B cell (primary cell): Measurements from ENCODE around the gene LARGE1. TPM values are rescaled to one million over a fixed set of nuclear protein-coding genes. Genes with fewer than 3 reads are reported as not detected.

ENCODE experiments used
- ATAC-seq: fragments of 200-7000 bp; cut with Tn5 transposase; one replicate; pipeline ENCODE4 v1.10.0; 2021; ENCODE audit warnings: low read depth, mild to moderate bottlenecking, moderate number of reproducible peaks, moderate library complexity
- CTCF ChIA-PET: fragments of 350-600 bp; sonication (Branson Sonifier 250); formaldehyde crosslinking; loops from one replicate; lab custom pipeline; 2021; ENCODE audit warnings: antibody characterized with exemption, inconsistent platforms; lab: Charles Lee
- POLR2A ChIA-PET: fragments of 350-600 bp; sonication (Branson Sonifier 250); formaldehyde crosslinking; loops from one replicate; lab custom pipeline; 2021; ENCODE audit warnings: antibody characterized with exemption; lab: Charles Lee
- DNase-seq: peaks from one replicate; pipeline ENCODE4 v3.0.0; 2013
- H2AFZ ChIP-seq: 2 replicates; pipeline ENCODE4 v1.6.1; 2012; ENCODE audit warnings: mild to moderate bottlenecking, low read depth, low read length; ENCODE audit not compliant: insufficient read depth, poor library complexity, severe bottlenecking
- H3K27ac ChIP-seq, 2 donors: 1 replicate in 1 of 2; 2 replicates in 1 of 2; pipeline ENCODE4 v1.5.1; 2012 to 2013; ENCODE audit warnings: low read length in 2 of 2, mild to moderate bottlenecking in 2 of 2, moderate library complexity in 1 of 2
- H3K27me3 ChIP-seq, 4 experiments: fragments of 200-600 bp in 1 of 4; sonication (generic) in 1 of 4; replicated peaks in 1 of 4; 1 replicate in 2 of 4; 2 replicates in 2 of 4; pipeline versions ENCODE4 v1.6.1 to v1.7.0; 2013 to 2016; ENCODE audit warnings: low read length in 3 of 4, mild to moderate bottlenecking in 2 of 4, mixed read lengths in 1 of 4, moderate library complexity in 1 of 4; ENCODE audit not compliant: insufficient read depth in 4 of 4, control insufficient read depth in 3 of 4; ENCODE audit errors: control extremely low read depth in 1 of 4
- H3K36me3 ChIP-seq, 2 experiments: replicated peaks in 1 of 2; 1 replicate in 1 of 2; 2 replicates in 1 of 2; pipeline versions ENCODE4 v1.6.1 to v1.7.1; 2013; ENCODE audit warnings: low read length in 1 of 2; ENCODE audit not compliant: insufficient read depth in 2 of 2, control insufficient read depth in 1 of 2; ENCODE audit errors: control extremely low read depth in 1 of 2, extremely low read depth in 1 of 2
- H3K4me1 ChIP-seq, 2 donors: fragments of 200-600 bp in 1 of 2; sonication (generic) in 1 of 2; 1 replicate in 1 of 2; 2 replicates in 1 of 2; pipeline versions ENCODE4 v1.5.1 to v1.6.1; 2013 to 2017; ENCODE audit warnings: low read length in 2 of 2; ENCODE audit not compliant: control insufficient read depth in 2 of 2, insufficient read depth in 2 of 2
- H3K4me2 ChIP-seq: replicated peaks from 2 replicates; pipeline ENCODE3; 2012; ENCODE audit warnings: mild to moderate bottlenecking, low read depth, low read length; ENCODE audit not compliant: poor library complexity, severe bottlenecking
- H3K4me3 ChIP-seq, 5 experiments: fragments of 200-600 bp in 1 of 5; sonication (generic) in 1 of 5; 1 replicate in 3 of 5; 2 replicates in 2 of 5; pipeline versions ENCODE4 v1.5.1 to v1.7.0; 2011 to 2016; ENCODE audit warnings: low read length in 4 of 5, mild to moderate bottlenecking in 4 of 5, low read depth in 2 of 5, control low read depth in 1 of 5, moderate library complexity in 1 of 5; ENCODE audit not compliant: insufficient read depth in 1 of 5; ENCODE audit errors: control extremely low read depth in 1 of 5, extremely low read depth in 1 of 5
- H3K79me2 ChIP-seq: fragments of 200-600 bp; sonication (generic); one replicate; pipeline ENCODE4 v1.6.0; 2016; ENCODE audit warnings: low read length; ENCODE audit not compliant: control insufficient read depth, insufficient read depth
- H3K9ac ChIP-seq: fragments of 200-600 bp; sonication (generic); 2 replicates; pipeline ENCODE4 v1.6.1; 2017; ENCODE audit warnings: mild to moderate bottlenecking, low read length, moderate library complexity
- H3K9me3 ChIP-seq, 3 donors: one replicate each; pipeline versions ENCODE4 v1.6.1 to v1.7.1; 2013; ENCODE audit warnings: low read length in 2 of 3; ENCODE audit not compliant: control insufficient read depth in 2 of 3, insufficient read depth in 1 of 3; ENCODE audit errors: control extremely low read depth in 1 of 3
- H4K20me1 ChIP-seq: 2 replicates; pipeline ENCODE4 v1.6.0; 2012; ENCODE audit warnings: mild to moderate bottlenecking, low read length; ENCODE audit not compliant: insufficient read depth, control insufficient read depth, poor library complexity, severe bottlenecking
- H3K27ac Mint-ChIP-seq: one replicate; pipeline ENCODE4 v1.8.0; 2021; ENCODE audit warnings: mixed read lengths
- H3K27me3 Mint-ChIP-seq: one replicate; pipeline ENCODE4 v1.8.0; 2021; ENCODE audit warnings: mixed read lengths
- H3K4me1 Mint-ChIP-seq: one replicate; pipeline ENCODE4 v1.8.0; 2021; ENCODE audit warnings: mixed read lengths
- H3K4me3 Mint-ChIP-seq: one replicate; pipeline ENCODE4 v1.8.0; 2021; ENCODE audit warnings: mixed read lengths
- H3K9me3 Mint-ChIP-seq: one replicate; pipeline ENCODE4 v1.8.0; 2022; ENCODE audit warnings: mixed read lengths; ENCODE audit not compliant: insufficient read depth
- EZH2 ChIP-seq: IDR thresholded peaks from 2 replicates; pipeline ENCODE4 v1.6.1; 2012; ENCODE audit warnings: borderline replicate concordance, low read depth, mild to moderate bottlenecking, moderate library complexity, low read length; ENCODE audit not compliant: insufficient read depth, poor library complexity, severe bottlenecking
- WGBS: methylation state at CpG from one replicate; pipeline ENCODE4 v1.1.5; 2013; ENCODE audit warnings: missing lambda C conversion rate; ENCODE audit not compliant: insufficient coverage; 5-methylcytosine and 5-hydroxymethylcytosine counted together
- intact Hi-C: fragments of 100-400 bp; cut with micrococcal nuclease; formaldehyde crosslinking; loops from one replicate; pipeline ENCODE4 v1.10.0; 2022
- polyA plus RNA-seq: library from polyadenylated mRNA; depleted of rRNA; stranded (reverse); fragments of >200 nt; gene quantifications from 2 replicates; pipeline ENCODE4 v1.2.3, GENCODE V29; 2012
- total RNA-seq, 2 donors: library from RNA; stranded (reverse); fragments of 120-200 nt in 1 of 2; gene quantifications; 1 replicate in 1 of 2; 2 replicates in 1 of 2; pipeline versions ENCODE4 v1.2.3 to v1.2.4, GENCODE V29; 2013 to 2022
- TF ChIP-seq, protein P1 (sequence below): fragments of 200-600 bp; IDR thresholded peaks from one replicate; pipeline ENCODE4 v1.8.0; 2022; ENCODE audit warnings: antibody characterized with exemption, mild to moderate bottlenecking

Gene LARGE1
- total and polyA plus RNA-seq, 2 donors (not counting 1 experiment from before 2014, with no cell fraction given), result 20.7 to 82.0 TPM

GRCh38 chr22:33357981-33358399 lies 562.3 kb downstream of the LARGE1 start:
- H3K27ac ChIP-seq, result no peak overlapping the region
- no peak for TF ChIP-seq EZH2
- TF ChIP-seq, protein P1, sequence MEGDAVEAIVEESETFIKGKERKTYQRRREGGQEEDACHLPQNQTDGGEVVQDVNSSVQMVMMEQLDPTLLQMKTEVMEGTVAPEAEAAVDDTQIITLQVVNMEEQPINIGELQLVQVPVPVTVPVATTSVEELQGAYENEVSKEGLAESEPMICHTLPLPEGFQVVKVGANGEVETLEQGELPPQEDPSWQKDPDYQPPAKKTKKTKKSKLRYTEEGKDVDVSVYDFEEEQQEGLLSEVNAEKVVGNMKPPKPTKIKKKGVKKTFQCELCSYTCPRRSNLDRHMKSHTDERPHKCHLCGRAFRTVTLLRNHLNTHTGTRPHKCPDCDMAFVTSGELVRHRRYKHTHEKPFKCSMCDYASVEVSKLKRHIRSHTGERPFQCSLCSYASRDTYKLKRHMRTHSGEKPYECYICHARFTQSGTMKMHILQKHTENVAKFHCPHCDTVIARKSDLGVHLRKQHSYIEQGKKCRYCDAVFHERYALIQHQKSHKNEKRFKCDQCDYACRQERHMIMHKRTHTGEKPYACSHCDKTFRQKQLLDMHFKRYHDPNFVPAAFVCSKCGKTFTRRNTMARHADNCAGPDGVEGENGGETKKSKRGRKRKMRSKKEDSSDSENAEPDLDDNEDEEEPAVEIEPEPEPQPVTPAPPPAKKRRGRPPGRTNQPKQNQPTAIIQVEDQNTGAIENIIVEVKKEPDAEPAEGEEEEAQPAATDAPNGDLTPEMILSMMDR, result no peak
- no peak overlapping the region for H3K4me2 ChIP-seq
- CTCF ChIA-PET, result no interaction called here
- H4K20me1 ChIP-seq, result no peaks in the 10 kb centered on the region
- H3K27me3 Mint-ChIP-seq, result no peaks in the 10 kb centered on the region
- no peak overlapping the region for H3K4me3 ChIP-seq
- H3K9ac ChIP-seq, result no peak overlapping the region
- H2AFZ ChIP-seq, result no peak overlapping the region
- H3K9me3 ChIP-seq, result no peaks in the 10 kb centered on the region
- intact Hi-C loops, result no loop called here
- H3K27ac Mint-ChIP-seq, result no peak overlapping the region
- no peaks in the 10 kb centered on the region for H3K79me2 ChIP-seq
- H3K36me3 ChIP-seq, result no peaks in the 10 kb centered on the region
- H3K27me3 ChIP-seq, result no peaks in the 10 kb centered on the region
- DNase-seq (no peak), ATAC-seq (no peak)
- H3K4me1 Mint-ChIP-seq, result peaks cover 12% of the 10 kb centered on the region
- no peaks in the 10 kb centered on the region for H3K9me3 Mint-ChIP-seq
- no peak overlapping the region for H3K4me3 Mint-ChIP-seq
- peaks cover 0 to 7% of the 10 kb centered on the region in 2 donors for H3K4me1 ChIP-seq
- POLR2A ChIA-PET, result no interaction called here
- 94% methylated on average over 1 of the region's 4 CpGs for WGBS

DNA sequence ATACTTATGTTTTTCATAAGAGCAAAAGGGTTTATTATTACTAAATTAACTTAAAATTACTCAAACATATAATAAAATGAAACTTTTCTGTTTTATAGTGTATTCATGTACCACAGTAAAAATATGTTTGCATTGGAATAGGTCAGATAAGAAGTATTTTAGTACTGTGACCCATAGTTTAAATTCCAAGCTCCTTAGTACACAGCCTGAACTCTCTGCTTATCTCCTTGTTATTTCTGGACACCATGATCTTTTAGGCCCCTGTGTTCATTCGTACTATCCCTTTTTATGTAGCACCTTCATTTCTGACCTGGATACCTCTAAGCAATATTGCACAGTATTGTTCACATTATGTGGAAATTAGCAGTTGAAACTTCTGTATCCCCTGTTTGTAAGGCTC lies 565.3 kb downstream of the LARGE1 start:
- Histone ChIP-seq H2AFZ (no peak overlapping the region), H3K4me3 (no peak overlapping the region), H3K36me3 (no peaks in the 10 kb centered on the region), H3K4me1 (no peaks in the 10 kb centered on the region), H3K79me2 (no peaks in the 10 kb centered on the region), H3K9me3 (peaks cover 0 to 5% (median 0%) of the 10 kb centered on the region in 3 donors), H3K9ac (no peak overlapping the region), H3K27ac (no peak overlapping the region), H3K27me3 (no peaks in the 10 kb centered on the region), H3K4me2 (no peak overlapping the region), H4K20me1 (no peaks in the 10 kb centered on the region)
- no CpG with 5 or more reads among the region's 1 CpG for WGBS
- H3K4me3 Mint-ChIP-seq, result no peak overlapping the region
- H3K9me3 Mint-ChIP-seq, result no peaks in the 10 kb centered on the region
- TF ChIP-seq, protein P1, result no peak
- no peak for TF ChIP-seq EZH2
- intact Hi-C loops, result no loop called here
- DNase-seq (no peak), ATAC-seq (no peak)
- no peaks in the 10 kb centered on the region for H3K27me3 Mint-ChIP-seq
- ChIA-PET CTCF (no interaction called here), POLR2A (no interaction called here)
- H3K27ac Mint-ChIP-seq, result no peak overlapping the region
- peaks cover 2% of the 10 kb centered on the region for H3K4me1 Mint-ChIP-seq
